AG09319 (cell line): ENCODE data around the gene DENND2C.

Source experiments
- DNase-seq: peaks from one replicate; pipeline ENCODE4 v3.0.0-alpha.2; 2010; ENCODE audit warnings: low read depth; ENCODE audit errors: extremely low read depth
- TF ChIP-seq, protein P1 (sequence below): IDR thresholded peaks from 2 replicates; pipeline ENCODE4 v1.5.1; 2011; ENCODE audit warnings: low read depth, mild to moderate bottlenecking, inconsistent platforms, low read length, moderate library complexity

The DENND2C gene

DNA sequence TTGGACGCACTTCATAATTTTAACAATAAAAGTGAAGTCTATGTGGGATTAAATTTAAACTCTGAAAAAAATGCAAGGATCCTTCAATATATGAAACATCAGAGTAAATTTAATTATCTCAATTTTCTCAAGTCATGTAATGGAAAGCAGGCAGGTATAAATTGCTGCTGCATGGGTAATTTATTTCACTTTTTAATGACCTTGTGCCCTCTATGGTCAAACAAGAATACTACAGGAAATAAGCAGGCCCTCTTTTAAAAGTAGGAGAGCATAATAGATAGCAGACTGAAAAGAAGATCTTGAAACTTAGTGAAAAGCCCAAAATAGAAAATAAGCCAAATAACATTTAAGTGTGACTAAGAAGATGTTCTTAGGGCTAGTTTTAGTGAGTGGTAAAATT, 111.3 kb downstream of the DENND2C start:
- DNase-seq, result no peak
- TF ChIP-seq, protein P1, sequence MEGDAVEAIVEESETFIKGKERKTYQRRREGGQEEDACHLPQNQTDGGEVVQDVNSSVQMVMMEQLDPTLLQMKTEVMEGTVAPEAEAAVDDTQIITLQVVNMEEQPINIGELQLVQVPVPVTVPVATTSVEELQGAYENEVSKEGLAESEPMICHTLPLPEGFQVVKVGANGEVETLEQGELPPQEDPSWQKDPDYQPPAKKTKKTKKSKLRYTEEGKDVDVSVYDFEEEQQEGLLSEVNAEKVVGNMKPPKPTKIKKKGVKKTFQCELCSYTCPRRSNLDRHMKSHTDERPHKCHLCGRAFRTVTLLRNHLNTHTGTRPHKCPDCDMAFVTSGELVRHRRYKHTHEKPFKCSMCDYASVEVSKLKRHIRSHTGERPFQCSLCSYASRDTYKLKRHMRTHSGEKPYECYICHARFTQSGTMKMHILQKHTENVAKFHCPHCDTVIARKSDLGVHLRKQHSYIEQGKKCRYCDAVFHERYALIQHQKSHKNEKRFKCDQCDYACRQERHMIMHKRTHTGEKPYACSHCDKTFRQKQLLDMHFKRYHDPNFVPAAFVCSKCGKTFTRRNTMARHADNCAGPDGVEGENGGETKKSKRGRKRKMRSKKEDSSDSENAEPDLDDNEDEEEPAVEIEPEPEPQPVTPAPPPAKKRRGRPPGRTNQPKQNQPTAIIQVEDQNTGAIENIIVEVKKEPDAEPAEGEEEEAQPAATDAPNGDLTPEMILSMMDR, result peak; percentile 24

DNA sequence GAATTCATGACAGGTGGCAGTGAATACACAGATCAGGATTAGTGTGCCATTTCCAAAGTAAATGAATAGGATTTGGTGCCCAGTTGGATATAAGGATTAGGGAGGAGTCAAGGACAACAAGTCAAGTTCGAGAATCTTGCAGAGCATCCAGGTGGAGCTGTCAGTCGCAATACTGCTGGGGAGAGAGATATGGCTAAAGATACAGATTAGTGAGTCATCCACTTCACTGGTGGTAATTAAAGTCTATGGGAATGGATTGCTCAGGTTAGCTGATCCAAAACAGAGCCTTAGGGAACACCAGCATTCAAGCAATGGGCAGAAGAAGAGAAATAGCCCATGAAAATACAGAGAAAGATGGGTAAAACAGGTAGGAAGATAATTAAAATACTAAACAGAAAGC, 115.3 kb downstream of the DENND2C start:
- no peak for DNase-seq
- TF ChIP-seq, protein P1, result no peak

GRCh38 chr1:114552106-114552639, 117.7 kb downstream of the DENND2C start:
- TF ChIP-seq, protein P1, result no peak
- no peak for DNase-seq

- TF ChIP-seq, protein P1, result no peak
- no peak for DNase-seq
Measured at GRCh38 chr1:114551400-114551799, 118.4 kb downstream of the DENND2C start.

DNA sequence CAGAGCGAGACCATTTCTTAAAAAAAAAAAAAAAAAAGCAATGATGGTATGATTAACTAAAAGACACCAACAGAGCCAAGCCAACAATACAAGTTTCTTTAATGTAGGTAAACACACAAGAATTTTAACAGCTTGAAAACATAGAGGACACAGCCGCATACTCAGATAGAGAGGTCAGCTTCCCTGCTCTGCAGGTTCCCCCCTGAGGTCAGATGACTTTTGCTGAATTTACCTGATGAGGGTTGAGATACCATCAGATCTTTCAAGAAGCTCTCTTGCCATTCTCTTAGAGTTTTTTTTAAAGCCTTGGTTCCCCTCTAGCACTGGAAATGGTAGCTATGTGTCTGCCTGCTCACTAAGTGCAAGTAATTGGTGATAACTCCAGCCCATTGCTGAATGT, 119.5 kb downstream of the DENND2C start:
- no peak for DNase-seq

DNA sequence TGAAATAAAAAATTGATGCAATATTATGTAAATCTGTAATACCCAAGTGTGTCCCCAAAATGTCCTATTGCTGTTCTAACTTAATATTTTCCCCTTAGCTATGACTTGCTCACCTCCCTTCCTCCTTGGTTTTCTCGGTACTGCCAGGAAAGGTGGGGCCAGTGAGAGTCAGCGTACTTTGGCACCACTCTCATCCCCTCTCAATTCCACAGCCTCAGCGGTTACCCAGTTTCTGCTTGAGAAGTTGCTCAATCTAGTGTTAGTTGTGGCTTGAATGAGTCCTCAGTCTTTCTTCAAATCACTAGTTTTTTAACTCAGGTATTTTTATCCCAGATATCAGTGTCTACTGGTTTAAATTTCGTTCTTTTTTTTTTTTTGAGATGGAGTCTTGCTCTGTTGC, 120.7 kb downstream of the DENND2C start:
- DNase-seq, result no peak
- TF ChIP-seq, protein P1, result no peak

More for the DNA sequence above, 119.5 kb downstream of the DENND2C start:
- TF ChIP-seq, protein P1, result no peak

GRCh38 chr1:114547076-114547475, 122.8 kb downstream of the DENND2C start:
- TF ChIP-seq, protein P1, result no peak
- DNase-seq, result no peak
